Cortex of kidney (tissue), 1 donor: Measurements from ENCODE around the gene AKAP9.
"Not testable (repeated sequence)": the region's sequence is repeated elsewhere in the genome, so short reads cannot be mapped to it uniquely, and the experiment has no call there.

Experiments
- DNase-seq: peaks from one replicate; lab custom pipeline; 2025; lab: John Stamatoyannopoulos, UW

The AKAP9 gene

DNA sequence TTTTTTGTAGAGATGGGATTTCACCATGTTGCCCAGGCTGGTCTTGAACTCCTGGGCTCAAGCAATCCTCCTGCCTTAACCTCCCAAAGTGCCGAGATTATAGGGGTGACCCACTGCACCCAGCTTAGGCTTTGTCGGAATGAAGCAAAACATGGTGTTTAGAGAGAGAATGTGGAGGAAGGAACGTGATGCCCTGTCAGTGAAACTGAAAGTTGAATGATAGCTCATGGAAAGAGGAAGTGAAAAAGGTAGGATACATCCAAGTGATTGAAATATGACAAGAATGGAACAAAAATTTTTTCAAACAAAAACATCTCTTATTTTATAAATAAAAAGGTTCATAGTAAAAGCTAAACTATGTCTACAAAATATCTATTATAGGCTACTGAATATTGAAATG, 5.9 kb downstream of the AKAP9 start:
- no peak for DNase-seq

GRCh38 chr7:91947948-91948347, 7.3 kb downstream of the AKAP9 start:
- DNase-seq: no peak

DNA sequence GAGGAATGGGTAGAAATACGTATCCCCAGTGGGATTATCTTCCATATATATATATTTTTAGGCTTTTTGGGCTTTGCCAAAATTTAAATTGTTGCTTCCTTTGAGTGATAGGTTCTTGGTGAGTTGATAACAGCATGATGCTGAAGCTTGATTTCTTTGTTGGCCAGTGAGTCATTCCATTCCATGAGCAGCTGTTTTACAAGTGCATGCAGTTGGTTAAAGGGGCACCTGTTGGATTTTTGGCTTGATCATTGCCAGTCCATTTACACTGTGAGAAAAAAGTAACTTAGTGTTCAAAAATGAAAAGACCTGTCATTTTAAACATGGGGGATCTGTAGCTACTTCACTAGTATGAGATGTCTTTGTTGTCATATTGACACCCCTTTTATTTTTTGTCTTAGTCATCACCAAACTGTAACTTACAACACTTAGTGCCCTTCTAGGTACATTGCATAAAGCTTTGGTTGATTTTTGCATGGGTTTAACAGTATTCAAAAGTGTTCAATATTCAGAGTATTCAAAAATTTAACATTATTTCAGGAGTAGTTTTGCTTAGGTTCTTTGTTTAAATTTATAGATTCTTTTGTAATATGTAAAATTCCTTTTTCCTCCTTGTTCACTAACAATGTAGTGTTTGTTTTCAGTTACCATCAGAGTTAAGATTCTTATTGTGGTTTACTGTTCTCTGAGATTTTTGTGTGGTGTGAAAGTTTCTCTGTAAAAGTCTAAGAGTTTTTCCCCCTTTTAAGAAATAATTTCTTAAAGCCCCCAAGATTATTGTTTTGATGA, 8.8 kb downstream of the AKAP9 start:
- no peak for DNase-seq

GRCh38 chr7:91953618-91954017, 13.0 kb downstream of the AKAP9 start:
- no peak for DNase-seq

GRCh38 chr7:91956464-91956863, 15.8 kb downstream of the AKAP9 start:
- not testable (repeated sequence) for DNase-seq

DNA sequence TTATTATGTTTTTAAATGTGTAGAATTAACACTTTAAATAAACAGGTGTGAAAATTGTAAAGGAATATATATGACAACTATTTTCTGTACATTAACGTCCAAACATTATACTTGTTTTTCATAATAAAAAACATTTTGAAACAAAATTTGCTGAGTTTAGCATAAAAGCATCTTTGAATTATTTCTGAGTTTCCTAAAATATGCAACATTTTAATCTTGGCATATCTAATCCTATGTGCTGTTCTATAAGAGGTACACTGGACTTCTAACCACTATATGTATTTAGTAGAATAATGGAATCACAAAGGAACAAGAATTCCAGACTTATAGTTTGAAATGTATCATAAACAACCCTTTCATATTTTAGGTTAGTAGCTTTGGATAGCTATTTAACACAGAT, 16.6 kb downstream of the AKAP9 start:
- no peak for DNase-seq

DNA sequence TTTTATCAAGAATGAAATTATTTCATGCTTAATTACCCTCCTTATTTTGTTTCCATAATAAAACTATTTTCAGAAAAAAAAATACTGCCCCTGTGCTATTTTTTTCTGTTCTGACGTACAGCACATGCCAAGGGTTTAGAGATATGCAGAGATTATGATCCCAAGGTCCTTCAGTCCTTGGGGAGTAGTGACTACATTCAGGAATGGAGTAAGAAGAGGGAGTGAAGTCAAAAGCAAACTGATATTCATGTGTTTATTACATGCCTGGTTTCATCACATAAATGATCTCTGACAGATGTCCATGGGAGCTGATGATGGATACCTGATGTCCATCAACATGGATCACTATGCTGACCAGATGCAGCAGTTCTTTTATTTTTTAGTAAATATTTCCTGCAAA, 17.2 kb downstream of the AKAP9 start:
- no peak for DNase-seq

GRCh38 chr7:91959023-91959422, 18.4 kb downstream of the AKAP9 start:
- DNase-seq: no peak

GRCh38 chr7:91961816-91962215, 21.2 kb downstream of the AKAP9 start:
- no peak for DNase-seq

DNA sequence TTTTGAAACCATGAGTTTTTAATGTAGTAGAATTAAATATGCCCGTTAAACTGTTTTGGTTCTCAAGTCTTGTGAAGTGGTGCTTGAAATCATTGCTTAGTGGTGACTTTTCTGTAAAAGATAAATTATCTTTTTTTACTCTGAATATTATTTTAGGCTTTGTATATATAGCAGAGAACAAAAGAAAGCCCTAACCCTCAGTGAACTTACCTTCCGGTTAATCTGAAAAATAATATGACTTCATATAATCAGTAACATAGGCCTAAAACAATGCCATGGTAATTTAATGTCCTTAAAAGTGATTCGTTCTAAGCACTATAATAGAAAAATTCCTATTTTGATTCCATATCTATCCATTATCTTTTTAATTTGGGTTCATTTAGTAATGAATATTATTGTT, 21.8 kb downstream of the AKAP9 start:
- DNase-seq: no peak

- DNase-seq: not testable (repeated sequence)
Observed at GRCh38 chr7:91967513-91967912, 26.9 kb downstream of the AKAP9 start.

GRCh38 chr7:91973639-91974038, 33.0 kb downstream of the AKAP9 start:
- DNase-seq: no peak

DNA sequence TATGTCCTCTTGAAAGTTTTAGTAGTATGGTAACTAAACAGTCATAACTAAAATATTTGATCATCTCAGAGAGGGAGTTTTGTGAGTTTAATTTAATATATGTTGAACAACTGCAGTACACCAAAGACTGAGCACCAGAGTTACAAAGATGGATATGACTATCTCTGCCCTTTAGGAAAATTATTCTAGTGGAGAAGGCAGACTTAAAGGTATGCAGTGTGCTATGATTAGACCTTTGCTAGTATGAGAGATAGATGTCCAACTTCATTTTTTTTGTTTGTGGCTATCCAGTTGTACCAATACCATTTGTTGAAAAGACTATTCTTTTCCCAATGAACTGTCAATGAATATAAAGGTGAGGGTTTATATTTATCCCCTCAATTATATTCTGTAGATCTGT, 33.4 kb downstream of the AKAP9 start:
- DNase-seq: no peak

DNA sequence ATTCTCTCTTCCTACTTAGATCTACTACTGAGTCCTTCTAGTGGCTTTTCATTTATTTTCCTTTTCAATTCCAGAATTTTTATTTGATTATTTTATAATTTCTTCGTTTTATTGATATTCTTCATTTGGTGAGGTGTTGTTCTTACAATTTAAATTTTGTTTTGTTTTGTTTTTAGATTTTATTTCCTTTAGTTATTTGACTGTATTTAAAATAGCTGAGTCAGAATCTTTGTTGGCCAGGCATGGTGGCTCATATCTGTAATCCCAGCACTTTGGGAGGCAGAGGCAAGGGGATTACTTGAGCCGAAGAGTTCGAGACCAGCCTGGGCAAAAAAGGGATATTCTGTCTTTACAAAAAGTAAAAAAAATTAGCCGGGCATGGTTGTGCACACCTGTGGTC, 36.1 kb downstream of the AKAP9 start:
- no peak for DNase-seq

- DNase-seq: no peak
Observed at GRCh38 chr7:91979590-91979989, 38.9 kb downstream of the AKAP9 start.

- DNase-seq: not testable (repeated sequence)
Observed at GRCh38 chr7:91982352-91982751, 41.7 kb downstream of the AKAP9 start.

GRCh38 chr7:91988213-91988612, 47.6 kb downstream of the AKAP9 start:
- no peak for DNase-seq

- no peak for DNase-seq
Observed at GRCh38 chr7:91993976-91994375, 53.3 kb downstream of the AKAP9 start.

DNA sequence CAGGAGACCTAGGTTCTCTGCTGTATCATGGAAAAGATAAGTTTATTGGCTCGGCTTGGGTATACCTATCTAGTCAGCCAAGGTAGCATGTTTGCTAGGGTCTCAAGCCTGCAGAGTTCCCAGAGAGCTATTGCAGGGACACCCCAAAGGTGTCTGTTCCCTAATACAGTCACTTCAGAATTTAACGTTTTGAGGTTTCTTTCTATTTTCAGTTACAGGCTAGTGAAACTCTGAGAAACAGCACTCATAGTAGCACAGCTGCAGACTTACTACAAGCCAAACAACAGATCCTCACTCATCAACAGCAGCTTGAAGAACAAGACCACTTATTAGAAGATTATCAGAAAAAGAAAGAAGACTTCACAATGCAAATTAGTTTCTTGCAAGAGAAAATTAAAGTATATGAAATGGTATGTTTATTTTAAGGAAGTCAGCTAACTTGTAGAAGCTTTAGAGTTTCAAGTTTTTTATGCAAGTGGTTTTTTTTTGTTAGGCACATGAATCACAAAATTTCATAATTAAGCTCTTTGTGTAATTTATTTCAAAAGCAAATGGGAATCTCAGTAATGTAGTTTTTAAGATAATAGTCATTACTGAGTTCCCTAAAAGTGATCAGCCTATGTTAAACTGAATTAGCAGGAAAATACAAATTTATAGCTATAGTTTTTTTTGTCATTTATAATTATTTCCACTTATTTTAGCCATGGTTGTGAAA, 54.9 kb downstream of the AKAP9 start:
- no peak for DNase-seq

- no peak for DNase-seq
Observed at GRCh38 chr7:91999631-92000565, 59.2 kb downstream of the AKAP9 start.

DNA sequence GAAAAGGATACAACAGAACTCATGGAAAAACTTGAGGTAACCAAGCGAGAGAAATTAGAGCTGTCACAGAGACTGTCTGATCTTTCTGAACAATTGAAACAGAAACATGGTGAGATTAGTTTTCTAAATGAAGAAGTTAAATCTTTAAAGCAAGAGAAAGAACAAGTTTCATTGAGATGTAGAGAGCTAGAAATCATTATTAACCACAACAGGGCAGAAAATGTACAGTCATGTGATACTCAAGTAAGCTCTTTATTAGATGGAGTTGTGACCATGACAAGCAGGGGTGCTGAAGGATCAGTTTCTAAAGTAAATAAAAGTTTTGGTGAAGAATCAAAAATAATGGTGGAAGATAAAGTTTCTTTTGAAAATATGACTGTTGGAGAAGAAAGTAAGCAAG, 62.1 kb downstream of the AKAP9 start:
- DNase-seq: no peak

GRCh38 chr7:92006046-92006445, 65.4 kb downstream of the AKAP9 start:
- no peak for DNase-seq
